Measurements from ENCODE around the gene ATP11A.
"Not testable (repeated sequence)": the region's sequence is repeated elsewhere in the genome, so short reads cannot be mapped to it uniquely, and the experiment has no call there.

The ATP11A gene

GRCh38 chr13:112871742-112872141, 181.9 kb downstream of the ATP11A start:
- no peak for DNase-seq

- not testable (repeated sequence) for DNase-seq
Observed at GRCh38 chr13:112872657-112873631, 183.1 kb downstream of the ATP11A start.

GRCh38 chr13:112873851-112874750, 184.3 kb downstream of the ATP11A start:
- peak; percentile 58 for DNase-seq

GRCh38 chr13:112874751-112875300, 185.0 kb downstream of the ATP11A start:
- DNase-seq, result no peak

GRCh38 chr13:112875627-112876026, 185.8 kb downstream of the ATP11A start:
- no peak for DNase-seq

GRCh38 chr13:112876305-112877000, 186.6 kb downstream of the ATP11A start:
- DNase-seq, result no peak

GRCh38 chr13:112877066-112877465, 187.2 kb downstream of the ATP11A start:
- no peak for DNase-seq

- no peak for DNase-seq
Observed at GRCh38 chr13:112877539-112877938, 187.7 kb downstream of the ATP11A start.

GRCh38 chr13:112877976-112878955, 188.4 kb downstream of the ATP11A start:
- DNase-seq, result no peak

- no peak for DNase-seq
Observed at GRCh38 chr13:112879283-112879833, 189.5 kb downstream of the ATP11A start.

- no peak for DNase-seq
Observed at GRCh38 chr13:112880221-112880641, 190.4 kb downstream of the ATP11A start.

GRCh38 chr13:112880976-112881540, 191.2 kb downstream of the ATP11A start:
- no peak for DNase-seq

- DNase-seq, result no peak
Observed at GRCh38 chr13:112881656-112882554, 192.1 kb downstream of the ATP11A start.

GRCh38 chr13:112882555-112883024, 192.8 kb downstream of the ATP11A start:
- no peak for DNase-seq

GRCh38 chr13:112883241-112883945, 193.6 kb downstream of the ATP11A start:
- DNase-seq, result no peak

GRCh38 chr13:112884700-112885099, 194.9 kb downstream of the ATP11A start:
- DNase-seq, result not testable (repeated sequence)

- DNase-seq, result no peak
Observed at GRCh38 chr13:112885242-112885781, 195.5 kb downstream of the ATP11A start.

GRCh38 chr13:112885782-112886268, 196.0 kb downstream of the ATP11A start:
- peak; percentile 54 for DNase-seq
